ENCODE results near the gene SSH3. TPM values are rescaled to one million over a fixed set of nuclear protein-coding genes. Genes with fewer than 3 reads are reported as not detected.

The SSH3 gene
- total RNA-seq, 2 donors from 2014 or later: 39.1 to 44.4 TPM

DNA sequence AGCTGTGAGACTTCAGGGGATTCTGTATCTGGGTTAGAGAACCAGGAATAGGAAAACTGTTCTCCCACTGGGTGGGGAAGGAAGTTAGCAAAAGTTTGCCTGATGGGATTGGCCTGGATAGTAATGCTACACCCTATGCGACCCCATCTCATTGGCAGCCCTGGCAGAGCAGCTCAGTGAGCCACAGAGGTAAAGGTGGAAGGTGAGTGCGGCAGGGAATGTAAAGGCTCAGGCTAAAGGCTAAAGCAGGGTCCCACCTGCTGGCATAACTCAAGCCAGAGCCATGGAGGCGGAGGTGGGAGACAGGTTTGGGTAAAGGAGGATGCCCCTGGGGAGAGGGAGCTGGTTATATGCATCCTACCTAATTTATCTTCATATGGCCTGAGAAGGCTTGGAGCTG lies 18.7 kb downstream of the SSH3 start:
- WGBS, 2 experiments (ENCODE audit: insufficient coverage in 1 of 2, insufficient read length in 1 of 2): 90 to 100% methylated on average over 1 to 3 of the region's 3 CpGs
- no peaks in the 10 kb centered on the region for H3K9me3 Mint-ChIP-seq
- Histone ChIP-seq H3K9me3 (ENCODE audit: control insufficient read depth, low read length) (no peaks in the 10 kb centered on the region), H3K36me3 (ENCODE audit: control insufficient read depth, insufficient read depth, low read length) (no peaks in the 10 kb centered on the region), H3K4me3 (ENCODE audit: low read length) (no peak overlapping the region), H3K9ac (ENCODE audit: extremely low read depth, low read length, poor library complexity, severe bottlenecking) (no peak overlapping the region), H3K27me3 (ENCODE audit: control insufficient read depth, insufficient read depth, low read length, poor library complexity, severe bottlenecking) (peaks cover 26% of the 10 kb centered on the region), H3K4me1 (ENCODE audit: control insufficient read depth, insufficient read depth, low read length) (no peaks in the 10 kb centered on the region), H3K27ac (ENCODE audit: low read depth, low read length) (no peak overlapping the region)
- H3K36me3 Mint-ChIP-seq (ENCODE audit: low read depth): no peaks in the 10 kb centered on the region
- H3K4me1 Mint-ChIP-seq: peaks cover 5% of the 10 kb centered on the region
- no peak overlapping the region for H3K4me3 Mint-ChIP-seq
- TF ChIP-seq, protein P1, sequence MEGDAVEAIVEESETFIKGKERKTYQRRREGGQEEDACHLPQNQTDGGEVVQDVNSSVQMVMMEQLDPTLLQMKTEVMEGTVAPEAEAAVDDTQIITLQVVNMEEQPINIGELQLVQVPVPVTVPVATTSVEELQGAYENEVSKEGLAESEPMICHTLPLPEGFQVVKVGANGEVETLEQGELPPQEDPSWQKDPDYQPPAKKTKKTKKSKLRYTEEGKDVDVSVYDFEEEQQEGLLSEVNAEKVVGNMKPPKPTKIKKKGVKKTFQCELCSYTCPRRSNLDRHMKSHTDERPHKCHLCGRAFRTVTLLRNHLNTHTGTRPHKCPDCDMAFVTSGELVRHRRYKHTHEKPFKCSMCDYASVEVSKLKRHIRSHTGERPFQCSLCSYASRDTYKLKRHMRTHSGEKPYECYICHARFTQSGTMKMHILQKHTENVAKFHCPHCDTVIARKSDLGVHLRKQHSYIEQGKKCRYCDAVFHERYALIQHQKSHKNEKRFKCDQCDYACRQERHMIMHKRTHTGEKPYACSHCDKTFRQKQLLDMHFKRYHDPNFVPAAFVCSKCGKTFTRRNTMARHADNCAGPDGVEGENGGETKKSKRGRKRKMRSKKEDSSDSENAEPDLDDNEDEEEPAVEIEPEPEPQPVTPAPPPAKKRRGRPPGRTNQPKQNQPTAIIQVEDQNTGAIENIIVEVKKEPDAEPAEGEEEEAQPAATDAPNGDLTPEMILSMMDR (conservative IDR thresholded peaks at IDR 0.05): no peak
- H3K27ac Mint-ChIP-seq: no peak overlapping the region
- H3K27me3 Mint-ChIP-seq (ENCODE audit: insufficient read depth): peaks cover 28% of the 10 kb centered on the region
- peak; percentile 41 for DNase-seq

DNA sequence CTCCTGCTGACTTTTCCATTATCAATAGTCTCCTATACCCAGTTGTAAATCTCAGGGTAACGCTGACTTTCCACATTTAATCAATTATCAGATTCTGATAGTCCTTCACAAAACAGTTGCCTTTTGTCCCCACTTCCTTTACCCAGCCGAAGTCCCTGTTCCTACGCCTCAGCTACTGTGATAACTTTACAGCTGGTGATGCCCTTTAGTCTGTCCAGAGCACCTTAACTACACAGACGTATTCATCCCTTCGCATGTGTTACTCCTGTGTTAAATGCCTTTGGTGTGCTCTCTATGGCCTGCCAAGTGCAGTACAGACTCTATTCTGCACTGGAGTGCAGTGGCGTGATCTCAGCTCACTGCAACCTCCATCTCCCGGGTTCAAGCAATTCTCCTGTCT lies 20.2 kb downstream of the SSH3 start:
- Mint-ChIP-seq H3K4me1 (peaks cover 3% of the 10 kb centered on the region), H3K4me3 (no peak overlapping the region), H3K27ac (no peak overlapping the region), H3K9me3 (no peaks in the 10 kb centered on the region), H3K36me3 (ENCODE audit: low read depth) (no peaks in the 10 kb centered on the region), H3K27me3 (ENCODE audit: insufficient read depth) (peaks cover 20% of the 10 kb centered on the region)
- H3K9ac ChIP-seq (ENCODE audit: extremely low read depth, low read length, poor library complexity, severe bottlenecking): no peak overlapping the region
- no peak overlapping the region for H3K4me3 ChIP-seq (ENCODE audit: low read length)
- WGBS, 2 experiments (ENCODE audit: insufficient coverage in 1 of 2, insufficient read length in 1 of 2): 93 to 95% methylated on average over 7 of the region's 7 CpGs
- TF ChIP-seq, protein P1 (conservative IDR thresholded peaks at IDR 0.05): no peak
- no peaks in the 10 kb centered on the region for H3K36me3 ChIP-seq (ENCODE audit: control insufficient read depth, insufficient read depth, low read length)
- no peak overlapping the region for H3K27ac ChIP-seq (ENCODE audit: low read depth, low read length)
- H3K9me3 ChIP-seq (ENCODE audit: control insufficient read depth, low read length): no peaks in the 10 kb centered on the region
- no peaks in the 10 kb centered on the region for H3K4me1 ChIP-seq (ENCODE audit: control insufficient read depth, insufficient read depth, low read length)
- no peak for DNase-seq
- peaks cover 22% of the 10 kb centered on the region for H3K27me3 ChIP-seq (ENCODE audit: control insufficient read depth, insufficient read depth, low read length, poor library complexity, severe bottlenecking)

DNA sequence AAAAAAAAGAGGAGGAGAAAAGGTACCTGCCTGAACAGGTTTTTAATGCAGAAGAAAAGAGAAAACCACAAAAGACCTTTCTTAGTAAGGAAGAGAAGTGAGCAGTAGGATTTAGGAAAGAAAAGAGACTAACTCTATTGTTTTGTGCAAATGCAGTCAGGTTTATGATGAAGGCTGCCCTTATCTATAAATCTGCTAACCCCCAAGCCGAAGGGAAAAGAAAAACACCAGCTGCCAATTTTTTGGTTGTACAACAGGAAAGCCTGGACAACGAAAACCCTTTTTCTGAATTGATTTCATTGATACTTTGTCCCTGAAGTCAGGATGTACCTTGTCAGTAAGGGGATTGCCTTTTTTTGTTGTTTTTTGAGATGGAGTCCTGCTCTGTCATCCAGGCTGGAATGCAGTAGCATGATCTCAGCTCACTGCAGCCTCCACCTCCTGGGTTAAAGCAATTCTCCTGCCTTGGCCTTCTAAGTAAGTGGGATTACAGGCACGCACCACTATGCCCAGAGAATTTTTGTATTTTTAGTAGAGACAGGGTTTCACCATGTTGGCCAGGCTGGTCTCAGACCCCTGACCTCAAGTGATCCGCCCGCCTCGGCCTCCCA lies 28.9 kb downstream of the SSH3 start:
- Histone ChIP-seq H3K4me3 (ENCODE audit: low read length) (no peak overlapping the region), H3K36me3 (ENCODE audit: control insufficient read depth, insufficient read depth, low read length) (no peaks in the 10 kb centered on the region), H3K27ac (ENCODE audit: low read depth, low read length) (no peak overlapping the region), H3K9me3 (ENCODE audit: control insufficient read depth, low read length) (no peaks in the 10 kb centered on the region), H3K27me3 (ENCODE audit: control insufficient read depth, insufficient read depth, low read length, poor library complexity, severe bottlenecking) (no peaks in the 10 kb centered on the region), H3K9ac (ENCODE audit: extremely low read depth, low read length, poor library complexity, severe bottlenecking) (no peak overlapping the region), H3K4me1 (ENCODE audit: control insufficient read depth, insufficient read depth, low read length) (no peaks in the 10 kb centered on the region)
- WGBS, 2 experiments (ENCODE audit: insufficient coverage in 1 of 2, insufficient read length in 1 of 2): 93 to 95% methylated on average over 4 to 6 of the region's 6 CpGs
- TF ChIP-seq, protein P1 (conservative IDR thresholded peaks at IDR 0.05): no peak
- Mint-ChIP-seq H3K27ac (no peak overlapping the region), H3K36me3 (ENCODE audit: low read depth) (no peaks in the 10 kb centered on the region), H3K4me1 (no peaks in the 10 kb centered on the region), H3K27me3 (ENCODE audit: insufficient read depth) (no peaks in the 10 kb centered on the region), H3K9me3 (no peaks in the 10 kb centered on the region), H3K4me3 (no peak overlapping the region)
- DNase-seq: no peak
